Middle frontal gyrus (tissue), 1 donor: ENCODE results near the gene FNDC11.

ENCODE experiments used
- DNase-seq: peaks from one replicate; pipeline ENCODE4 v3.0.0-alpha.2; 2015; ENCODE audit warnings: low spot score; ENCODE audit errors: extremely low spot score

The FNDC11 gene

DNA sequence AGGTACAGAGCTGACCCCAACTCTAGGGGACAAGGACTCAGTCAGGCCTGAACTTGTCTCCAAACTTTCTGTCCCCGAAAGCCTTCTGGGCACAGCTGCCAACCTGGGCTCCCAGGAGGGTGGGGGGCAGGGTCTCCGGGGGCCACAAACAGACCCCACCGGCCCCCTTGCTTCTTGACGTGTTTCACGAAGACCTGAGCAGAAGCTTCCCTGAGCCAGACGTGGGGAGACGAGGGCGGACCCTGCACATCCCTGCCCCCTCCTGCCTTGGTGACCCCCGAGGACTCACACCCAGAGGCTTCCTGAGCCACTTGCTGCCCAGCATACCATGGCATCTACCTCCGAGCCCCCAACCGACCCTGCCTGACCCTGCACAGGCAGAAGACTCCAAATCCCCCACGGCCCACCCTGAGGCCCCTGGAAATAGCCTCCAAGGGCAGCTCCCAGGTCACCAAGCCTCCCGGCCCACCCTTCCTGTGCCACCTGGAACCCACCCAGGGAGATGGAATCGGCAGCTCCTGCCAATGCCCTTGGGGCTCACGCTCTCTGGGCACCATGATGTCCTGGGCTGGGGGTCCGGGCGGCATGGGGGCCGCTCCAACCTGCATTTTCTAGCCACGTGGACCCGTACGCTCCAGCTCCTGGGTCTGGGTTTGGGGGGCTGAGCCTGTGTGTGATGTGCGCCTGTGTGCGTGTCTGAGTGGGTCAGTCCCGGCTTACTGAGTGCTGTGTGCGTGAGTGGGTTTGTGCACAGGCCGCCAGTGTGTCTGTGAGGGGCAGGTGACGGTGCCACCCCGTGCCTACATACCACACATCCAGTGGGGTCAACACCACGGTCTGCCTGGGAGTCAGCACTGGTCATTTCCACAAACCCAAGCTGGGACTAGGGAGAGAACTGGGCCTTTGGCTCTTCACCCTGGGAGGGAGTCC lies 14.3 kb upstream of the FNDC11 start:
- no peak for DNase-seq

DNA sequence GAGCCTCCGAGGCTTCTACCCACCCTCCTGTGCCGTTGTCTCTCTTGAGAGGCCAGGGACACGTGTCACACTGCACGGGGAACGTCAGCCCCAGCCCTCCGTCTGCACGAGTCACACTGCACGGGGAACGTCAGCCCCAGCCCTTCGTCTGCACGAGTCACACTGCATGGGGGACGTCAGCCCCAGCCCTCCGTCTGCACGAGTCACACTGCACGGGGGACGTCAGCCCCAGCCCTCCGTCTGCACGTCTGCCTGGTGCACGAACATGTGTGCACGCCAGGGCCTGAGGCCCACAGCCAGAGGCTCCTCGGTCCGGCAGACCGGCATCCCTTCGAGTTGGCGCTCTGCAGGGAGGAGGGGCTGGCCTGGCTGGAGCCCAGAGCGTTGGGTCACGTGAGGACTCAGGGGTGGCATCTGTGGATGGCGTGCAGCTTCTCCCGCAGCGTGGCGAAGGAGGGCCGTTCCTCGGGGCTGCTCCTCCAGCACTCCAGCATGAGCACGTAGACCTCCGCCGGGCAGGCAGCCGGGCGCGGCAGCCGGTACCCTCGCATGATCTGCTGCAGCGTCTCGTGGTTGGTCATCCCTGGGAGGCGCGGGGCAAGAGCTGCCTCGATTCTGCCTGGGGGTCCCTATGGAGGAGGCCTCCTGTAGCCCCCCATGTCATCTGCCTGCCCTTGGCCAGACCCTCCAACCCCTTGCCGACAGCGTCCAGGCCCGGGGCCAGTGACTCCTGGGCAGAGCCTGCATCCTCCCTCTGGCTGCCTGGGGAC lies 13.4 kb upstream of the FNDC11 start:
- no peak for DNase-seq

DNA sequence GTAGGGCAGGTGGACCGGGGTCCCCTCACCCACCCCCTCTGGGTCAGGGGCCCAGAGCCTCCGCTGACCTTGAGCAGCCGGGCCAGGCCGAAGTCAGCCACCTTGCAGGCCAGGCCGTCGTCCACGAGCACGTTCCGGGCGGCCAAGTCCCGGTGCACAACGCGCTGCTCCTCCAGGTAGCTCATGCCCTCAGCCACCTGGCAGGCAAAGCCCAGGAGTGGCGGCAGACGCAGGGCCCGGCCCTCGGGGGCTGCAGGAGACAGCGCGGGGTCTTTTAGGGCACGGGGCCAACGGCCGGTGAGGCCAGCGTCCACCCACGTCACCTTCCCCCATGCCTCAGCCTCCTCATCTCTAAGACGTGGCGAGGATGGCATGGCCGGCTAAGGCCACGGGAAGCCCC lies 12.6 kb upstream of the FNDC11 start:
- no peak for DNase-seq

DNA sequence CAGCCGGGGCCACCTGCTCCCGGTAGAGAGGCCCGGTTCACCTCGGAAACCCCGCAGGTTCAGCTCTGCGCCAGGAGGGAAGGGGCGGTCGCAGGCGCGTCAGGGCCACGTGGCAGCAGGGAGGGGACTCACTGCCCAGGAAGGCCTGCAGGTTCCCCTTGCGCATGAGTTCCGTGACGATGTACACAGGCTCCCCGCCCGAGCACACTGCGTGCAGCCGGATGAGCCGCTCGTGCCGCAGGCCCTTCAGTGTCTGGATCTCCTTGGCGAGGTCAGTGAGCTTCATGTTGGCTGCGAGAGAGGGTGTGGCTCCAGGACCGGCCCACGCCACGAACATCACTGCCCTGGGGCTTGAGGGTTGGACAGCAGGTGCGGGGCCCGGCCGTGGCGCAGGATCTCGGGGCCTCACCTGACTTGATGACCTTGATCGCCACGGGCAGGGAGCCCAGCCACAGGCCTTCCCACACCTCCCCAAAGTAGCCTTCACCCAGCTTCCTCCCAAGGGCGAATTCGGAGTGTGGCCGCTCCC lies 11.9 kb upstream of the FNDC11 start:
- no peak for DNase-seq

DNA sequence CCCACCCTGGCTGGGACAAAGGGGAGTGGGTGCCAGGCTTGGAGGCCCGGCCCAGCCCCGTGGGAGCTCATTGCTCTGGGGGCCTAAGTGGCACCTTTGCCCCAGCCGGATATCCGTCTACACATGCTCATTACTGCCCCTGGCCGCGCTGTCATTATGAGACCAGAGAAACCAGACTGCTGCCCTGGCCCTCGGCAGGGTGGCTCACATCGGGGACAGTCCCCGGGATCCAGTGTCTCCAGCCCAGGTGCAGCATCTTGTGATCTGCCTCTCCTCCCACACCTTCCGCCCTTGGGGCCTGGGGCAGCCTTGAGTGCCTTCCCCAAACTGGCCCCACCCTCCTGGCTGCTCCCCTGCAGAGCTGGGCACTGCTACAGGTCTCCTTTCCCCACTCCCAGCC lies 11.3 kb upstream of the FNDC11 start:
- no peak for DNase-seq

DNA sequence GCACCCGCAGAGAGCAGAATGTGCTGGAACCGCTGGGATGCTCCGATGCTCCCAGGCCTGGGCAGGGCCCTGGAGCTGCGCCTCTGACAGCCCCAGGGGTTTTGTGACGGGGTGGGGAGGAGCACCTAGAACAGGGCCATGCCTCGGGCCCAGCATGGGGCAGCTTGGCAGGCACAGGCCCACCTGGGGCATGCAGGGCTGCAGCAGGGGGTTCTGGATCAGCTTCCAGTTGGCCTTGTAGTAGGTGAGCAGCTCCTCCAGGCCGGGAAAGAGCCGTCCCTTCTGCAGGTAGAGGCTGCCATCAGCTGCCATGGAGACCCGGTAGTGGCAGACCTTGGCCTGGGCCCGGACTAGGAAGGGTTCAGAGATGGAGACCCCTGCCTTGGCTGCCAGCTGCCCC lies 10.8 kb upstream of the FNDC11 start:
- no peak for DNase-seq

DNA sequence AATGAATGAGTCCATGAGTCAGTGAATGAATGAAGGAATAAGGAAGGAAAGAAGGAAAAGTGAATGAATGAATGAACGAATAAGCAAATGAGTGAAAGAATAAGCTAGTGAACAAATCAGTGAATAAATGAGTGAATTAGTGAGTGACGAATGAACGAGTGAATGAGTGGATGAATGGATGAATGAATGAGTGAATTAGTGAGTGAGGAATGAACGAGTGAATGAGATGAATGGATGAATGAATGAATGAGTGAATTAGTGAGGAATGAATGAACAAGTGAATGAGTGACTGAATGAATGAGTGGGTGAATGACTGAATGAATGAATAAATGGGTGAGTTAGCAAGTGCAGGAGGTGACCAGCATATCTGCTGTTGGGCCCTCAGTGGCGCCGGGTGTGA lies 10.2 kb upstream of the FNDC11 start:
- no peak for DNase-seq

DNA sequence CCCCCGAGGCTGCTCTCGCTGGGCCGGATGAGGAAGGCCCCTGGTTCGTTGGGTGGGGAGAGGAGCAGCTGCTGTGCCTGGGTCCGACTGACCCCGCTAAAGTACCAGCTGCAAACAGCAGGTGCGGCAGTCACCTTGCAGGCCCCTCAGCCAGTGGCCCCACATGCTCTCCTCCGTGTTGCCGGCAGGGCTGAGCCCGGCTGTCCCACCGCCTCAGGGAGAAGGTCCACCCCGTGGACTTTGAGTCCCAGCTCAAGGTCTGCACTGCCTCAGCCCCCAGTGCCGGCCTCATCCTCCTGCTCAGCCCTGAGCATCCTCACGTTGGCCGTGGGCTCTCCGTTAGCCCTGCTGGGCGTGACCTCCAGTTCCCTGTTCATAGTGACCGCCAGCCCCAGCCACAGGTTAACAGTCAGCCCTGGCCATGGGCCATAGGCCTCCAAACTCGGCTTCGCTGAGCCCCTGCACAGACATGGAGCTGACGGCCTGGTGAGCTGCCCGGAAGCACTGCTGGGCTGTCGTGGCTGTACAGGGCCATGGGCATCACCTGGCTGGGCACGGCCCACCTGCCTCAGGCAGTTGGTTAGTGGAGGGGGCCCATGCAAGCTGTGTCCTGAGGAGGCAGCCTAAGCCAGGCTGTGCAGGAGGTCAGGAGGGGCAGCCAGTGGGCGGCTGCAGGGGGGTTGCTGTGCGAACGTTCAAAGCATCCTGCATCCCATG lies 9.6 kb upstream of the FNDC11 start:
- no peak for DNase-seq

DNA sequence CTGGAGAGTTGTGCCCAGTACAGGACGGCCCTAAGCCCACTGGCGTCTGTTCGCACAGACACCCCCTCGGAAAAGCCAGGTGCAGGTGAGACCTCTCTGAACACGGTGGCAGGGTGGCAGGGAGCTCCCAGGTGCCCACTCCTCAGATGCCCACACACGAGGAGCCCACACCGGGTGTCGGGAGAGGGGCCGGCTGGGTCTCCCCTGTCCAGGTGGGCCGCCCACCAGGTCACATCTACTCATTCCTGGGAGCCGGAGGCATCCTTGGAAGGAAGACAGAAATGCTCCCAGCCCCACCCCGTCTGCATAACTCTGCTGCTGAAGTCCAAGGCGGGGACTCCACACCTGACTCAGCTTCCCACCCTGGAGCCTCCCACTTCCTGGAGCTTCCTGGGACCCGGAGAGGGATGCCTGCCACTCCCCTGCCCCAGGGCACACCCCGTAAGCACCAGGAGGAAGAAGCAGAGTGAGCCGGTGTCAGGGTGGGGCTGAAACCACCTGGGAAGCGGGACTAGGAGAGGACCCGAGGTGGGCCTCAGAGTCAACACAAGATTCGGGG lies 8.9 kb upstream of the FNDC11 start:
- no peak for DNase-seq

DNA sequence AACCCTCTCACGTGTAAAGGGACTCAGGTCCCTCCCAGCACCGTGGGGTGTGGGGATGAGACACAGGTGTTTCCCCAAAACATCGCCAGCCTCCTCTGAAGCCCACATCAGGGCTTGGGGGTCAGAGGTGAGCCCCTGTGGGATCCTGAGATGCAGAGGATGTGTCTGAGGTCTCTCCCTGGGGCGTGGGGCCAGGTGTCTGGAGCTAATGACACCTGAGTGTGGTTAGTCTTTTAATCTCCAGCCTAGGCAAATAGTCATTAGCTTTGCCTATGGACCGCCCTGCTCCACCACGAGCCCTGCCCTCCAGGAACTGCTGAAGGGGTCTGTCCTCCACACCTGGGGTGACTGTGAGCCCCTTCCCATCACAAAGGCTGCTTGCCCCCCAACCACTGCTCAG lies 8.1 kb upstream of the FNDC11 start:
- DNase-seq, result no peak

DNA sequence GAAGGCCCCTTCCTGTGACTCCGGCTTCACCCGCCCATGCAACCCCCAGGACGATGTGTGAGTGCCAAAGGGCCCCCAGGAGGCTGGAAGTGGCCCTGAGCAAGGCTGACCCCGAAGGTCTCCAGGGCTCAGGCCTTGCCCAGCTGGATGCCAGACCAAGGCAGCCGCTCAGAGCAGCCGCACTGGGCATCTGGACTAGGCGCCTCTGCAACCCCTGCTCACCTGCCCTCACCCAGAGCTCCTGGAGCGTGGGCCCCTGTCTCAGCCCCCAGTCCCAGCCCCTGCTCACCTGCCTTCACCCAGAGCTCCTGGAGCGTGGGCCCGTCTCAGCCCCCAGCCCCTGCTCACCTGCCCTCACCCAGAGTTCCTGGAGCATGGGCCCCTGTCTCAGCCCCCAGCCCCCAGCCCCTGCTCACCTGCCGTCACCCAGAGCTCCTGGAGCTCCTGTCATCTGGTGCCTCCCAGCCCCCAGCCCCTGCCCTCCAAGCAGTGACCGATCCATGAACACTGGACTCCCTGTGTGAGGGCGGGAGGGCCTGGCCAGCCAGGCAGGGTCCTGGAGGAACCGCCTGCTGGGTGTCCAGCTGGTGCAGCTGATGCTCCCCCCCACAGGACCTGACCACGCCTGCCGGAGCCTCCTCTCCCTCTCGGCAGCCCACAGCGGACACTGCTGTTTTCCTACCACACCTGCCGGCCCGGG lies 7.6 kb upstream of the FNDC11 start:
- DNase-seq, result no peak

DNA sequence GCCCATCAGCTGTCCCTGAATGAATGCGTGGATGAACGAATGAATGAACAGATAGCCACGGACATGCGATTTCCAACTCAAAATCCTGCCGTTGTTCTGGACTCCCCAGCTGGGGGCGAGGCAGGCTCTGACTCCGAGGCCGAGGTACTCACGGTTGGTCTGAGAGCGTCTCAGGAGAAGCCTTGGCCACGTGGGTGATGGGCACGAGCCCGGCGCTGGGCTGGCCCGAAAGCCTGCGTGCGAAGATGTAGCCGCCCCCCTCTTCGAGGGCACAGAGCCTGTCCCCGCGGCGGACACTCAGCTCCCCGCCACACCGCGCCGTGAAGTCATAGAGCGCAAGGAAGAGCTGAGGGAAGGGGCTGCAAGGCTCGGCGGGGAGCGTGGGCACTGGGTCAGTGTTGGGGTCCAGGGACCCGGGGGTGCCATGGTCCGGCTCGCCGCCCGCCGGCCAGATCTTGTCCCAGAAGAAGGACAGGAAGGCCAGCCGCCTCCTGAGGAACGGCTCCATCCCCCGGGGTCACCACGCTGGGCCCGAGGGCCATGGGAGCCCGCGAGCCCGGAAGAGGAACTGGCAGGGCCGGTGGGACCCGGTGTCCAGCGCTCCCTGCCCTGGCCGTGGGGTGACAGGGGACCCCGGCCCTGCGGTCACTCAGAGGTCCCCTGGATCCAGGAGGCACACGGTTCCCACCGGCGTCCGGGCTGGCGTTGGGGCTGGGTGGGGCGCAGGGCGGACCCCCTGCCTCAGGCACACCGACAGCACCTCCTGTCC lies 6.8 kb upstream of the FNDC11 start:
- DNase-seq, result no peak

DNA sequence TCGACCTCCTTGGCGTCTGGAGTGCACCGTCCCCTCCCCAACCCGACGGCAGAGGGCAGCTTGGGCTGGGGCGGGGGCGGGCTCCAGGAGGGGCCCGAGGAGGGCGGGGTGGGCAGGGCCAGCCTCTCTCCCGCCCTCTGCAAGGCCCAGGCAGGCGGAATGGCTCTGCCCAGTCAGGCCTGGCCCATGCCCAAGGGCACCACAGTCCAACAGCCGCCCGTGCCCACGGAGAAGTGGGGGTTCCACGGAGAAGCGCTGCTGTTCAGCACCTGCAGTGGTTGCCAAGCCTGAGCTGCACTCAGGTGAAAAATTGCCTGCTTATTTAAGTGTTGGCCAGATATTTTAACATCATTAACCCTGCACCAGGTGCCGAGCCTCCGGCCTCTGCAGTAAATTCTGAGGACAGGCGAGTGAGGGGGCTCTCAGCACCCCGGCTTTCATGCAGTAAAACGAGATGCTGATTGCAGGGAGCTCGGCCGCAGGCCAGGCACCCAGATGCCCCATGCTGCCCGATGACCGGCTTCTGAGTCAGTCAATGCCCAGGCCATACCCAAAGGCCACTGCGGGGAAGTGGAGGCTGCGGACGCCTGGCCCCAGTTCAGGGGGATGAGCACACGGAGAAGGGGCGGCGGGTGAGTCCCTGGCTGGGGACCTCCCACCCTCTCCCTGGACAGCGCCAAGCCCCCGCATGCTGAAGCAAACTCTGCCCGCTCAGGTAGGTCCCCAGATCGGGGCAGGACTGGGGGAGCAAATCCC lies 6.1 kb upstream of the FNDC11 start, which contains the start of gene SRMS:
Gene SRMS, minus strand, starts transcription at position 25 of the 756 bp plus-strand sequence. CDS start 286 bp downstream, outside the sequence.
- DNase-seq, result no peak

DNA sequence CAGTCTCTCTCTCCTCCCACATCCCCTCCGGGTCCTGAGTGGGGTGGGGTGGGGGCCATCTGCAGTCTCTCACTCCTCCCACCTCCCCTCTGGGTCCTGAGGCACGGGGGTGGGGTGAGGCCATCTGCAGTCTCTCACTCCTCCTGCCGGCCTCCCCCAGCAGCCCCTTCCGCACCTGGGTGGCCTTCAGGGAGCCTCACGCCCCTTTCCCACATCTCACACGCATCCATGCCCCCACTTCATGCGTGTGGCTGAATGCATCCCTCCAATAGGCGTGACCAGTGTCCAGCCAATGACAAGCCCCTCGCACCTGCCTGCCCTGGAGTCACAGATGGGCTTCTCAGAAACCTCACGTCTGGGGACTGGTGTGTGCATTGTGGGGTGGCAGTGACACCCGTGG lies 5.4 kb upstream of the FNDC11 start:
- DNase-seq, result no peak

DNA sequence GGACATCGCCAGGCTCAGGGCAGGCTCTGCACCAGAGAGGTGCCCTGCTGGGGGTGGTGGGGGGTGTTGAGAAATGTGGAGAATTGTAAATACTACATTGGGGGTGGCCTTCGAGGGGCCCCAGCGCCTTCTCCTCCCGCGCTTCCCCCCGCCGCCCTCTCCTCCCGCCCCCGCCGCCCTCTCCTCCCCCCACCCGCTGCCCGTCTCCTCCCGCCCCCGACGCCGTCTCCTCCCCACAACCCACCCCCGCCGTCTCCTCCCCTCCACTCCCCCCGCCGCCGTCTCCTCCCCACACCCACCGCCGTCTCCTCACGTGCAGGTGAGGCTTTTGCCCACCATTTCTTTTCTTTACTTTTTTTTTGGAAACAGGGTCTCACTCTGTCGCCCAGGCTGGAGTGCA lies 4.9 kb upstream of the FNDC11 start:
- no peak for DNase-seq

DNA sequence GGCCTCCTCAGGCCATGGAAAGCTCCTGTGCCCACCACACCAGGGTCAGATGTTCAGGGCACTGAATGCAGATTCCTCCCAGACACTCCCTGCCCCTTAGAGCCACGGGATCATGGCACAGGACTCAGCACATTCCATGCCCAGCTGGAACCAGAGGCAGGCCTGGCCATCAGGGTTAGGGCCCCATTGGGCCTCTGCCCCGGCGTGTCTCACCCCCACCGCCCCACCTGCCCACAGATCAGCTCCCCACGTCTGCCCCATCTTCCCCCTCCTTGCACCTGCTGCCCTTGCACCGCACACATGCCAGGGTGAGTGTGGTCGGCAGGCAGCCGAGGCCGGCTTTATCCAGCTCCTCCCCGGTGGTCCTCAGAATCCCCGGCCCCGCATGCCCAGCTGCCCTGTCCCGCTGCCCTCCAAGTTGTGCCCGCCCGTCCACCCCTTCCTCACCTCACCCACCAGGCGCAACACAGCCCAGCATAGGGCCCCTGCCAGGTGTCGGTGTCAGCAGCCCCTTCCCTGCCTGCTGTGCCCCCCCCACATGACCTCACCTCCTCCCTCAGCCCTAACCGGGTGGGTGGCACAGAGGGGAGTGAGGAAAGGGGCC lies 4.2 kb upstream of the FNDC11 start:
- no peak for DNase-seq

DNA sequence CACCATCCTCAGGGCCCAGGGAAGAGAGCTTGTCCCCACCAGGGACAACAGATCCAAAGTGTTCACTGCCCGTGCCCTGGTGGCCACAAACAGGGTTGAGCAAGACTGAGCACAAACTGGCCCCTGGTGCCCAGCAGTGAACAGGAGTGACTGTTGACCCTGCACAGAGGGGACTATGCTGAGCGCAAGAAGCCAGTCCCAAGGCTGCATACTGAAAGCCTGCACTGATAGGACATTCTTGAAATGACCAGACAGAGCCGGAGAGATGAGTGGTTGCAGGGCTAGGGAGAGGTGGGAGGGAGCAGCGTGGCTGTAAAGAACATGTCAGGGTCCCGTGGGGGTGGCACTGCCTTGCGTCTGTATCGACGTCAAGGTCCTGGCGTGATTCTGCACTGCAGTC lies 2.9 kb upstream of the FNDC11 start:
- DNase-seq, result no peak

DNA sequence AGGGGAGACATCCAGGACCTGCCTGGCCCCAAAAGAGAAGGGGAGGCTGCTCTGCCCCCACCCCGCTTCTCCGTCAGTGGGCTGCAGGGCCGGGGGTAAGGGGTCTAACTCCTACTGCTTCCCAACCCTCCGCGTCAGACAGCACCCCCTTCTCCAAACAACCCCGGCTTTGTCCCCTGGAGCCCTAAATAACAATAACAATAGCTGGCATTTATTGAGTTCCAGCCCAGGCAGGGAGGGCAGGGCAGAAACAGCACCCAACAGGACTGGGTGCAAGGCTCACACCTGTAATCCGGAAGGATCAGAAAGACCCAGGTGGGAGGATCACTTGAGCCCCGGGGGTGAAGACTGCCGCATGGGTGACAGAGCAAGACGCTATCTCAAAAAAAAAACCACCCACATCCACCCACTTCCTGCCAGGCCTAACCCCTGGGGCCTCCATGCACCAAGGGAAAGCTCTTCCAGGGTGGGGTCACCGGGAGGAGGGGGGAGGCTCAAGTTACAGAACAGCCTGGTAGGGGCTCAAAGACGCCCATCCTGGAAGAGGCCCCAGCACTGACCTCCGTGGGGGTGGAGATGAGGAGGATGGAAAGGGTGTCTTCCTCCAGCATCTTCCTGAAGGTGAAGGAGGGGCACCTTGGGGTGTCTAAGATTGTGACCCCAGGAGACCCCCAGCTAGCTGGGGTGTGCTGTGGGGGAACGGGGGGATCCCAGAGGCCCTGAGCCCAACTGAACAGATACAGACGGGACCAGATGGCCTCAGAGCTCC lies 1.3 kb upstream of the FNDC11 start:
- no peak for DNase-seq
